Subcutaneous adipose tissue (tissue), 4 donors: ENCODE measurements around the gene SBK3. TPM values are rescaled to one million over a fixed set of nuclear protein-coding genes. Genes with fewer than 3 reads are reported as not detected.

Experiments used
- CTCF ChIP-seq: fragments of 450-650 bp; IDR thresholded peaks from one replicate; pipeline ENCODE4 v1.5.1; 2016; ENCODE audit warnings: low read depth, mild to moderate bottlenecking, control low read depth, antibody characterized with exemption, moderate library complexity
- total RNA-seq, 4 donors: library from RNA; depleted of rRNA; stranded (reverse); fragments of >200 nt; gene quantifications; one replicate each; pipeline ENCODE4 v1.1.0, GENCODE V29; 2016

Gene SBK3
- total RNA-seq, 4 donors from 2014 or later: not detected

- TF ChIP-seq CTCF: no peak
These were observed 9.0 kb downstream of the SBK3 start for GRCh38 chr19:55536366-55536765.

GRCh38 chr19:55535965-55536350 is 9.4 kb downstream of the SBK3 start:
- no peak for TF ChIP-seq CTCF

- TF ChIP-seq CTCF: no peak
These were observed 10.0 kb downstream of the SBK3 start for GRCh38 chr19:55535173-55535964.

- TF ChIP-seq CTCF: no peak
These were observed 14.3 kb downstream of the SBK3 start for GRCh38 chr19:55530996-55531395.

GRCh38 chr19:55529636-55530234 is 15.6 kb downstream of the SBK3 start:
- TF ChIP-seq CTCF: no peak

- no peak for TF ChIP-seq CTCF
These were observed 17.1 kb downstream of the SBK3 start for GRCh38 chr19:55528030-55528803.
